GM19025 (cell line): ENCODE results near the gene ANXA1.

Source experiments
- ATAC-seq: cut with Tn5 transposase; IDR thresholded peaks from one replicate; pipeline ENCODE4 v1.9.1; 2021; ENCODE audit warnings: mild to moderate bottlenecking, low read depth, moderate library complexity; ENCODE audit not compliant: unreplicated experiment

Gene ANXA1, protein sequence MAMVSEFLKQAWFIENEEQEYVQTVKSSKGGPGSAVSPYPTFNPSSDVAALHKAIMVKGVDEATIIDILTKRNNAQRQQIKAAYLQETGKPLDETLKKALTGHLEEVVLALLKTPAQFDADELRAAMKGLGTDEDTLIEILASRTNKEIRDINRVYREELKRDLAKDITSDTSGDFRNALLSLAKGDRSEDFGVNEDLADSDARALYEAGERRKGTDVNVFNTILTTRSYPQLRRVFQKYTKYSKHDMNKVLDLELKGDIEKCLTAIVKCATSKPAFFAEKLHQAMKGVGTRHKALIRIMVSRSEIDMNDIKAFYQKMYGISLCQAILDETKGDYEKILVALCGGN

DNA sequence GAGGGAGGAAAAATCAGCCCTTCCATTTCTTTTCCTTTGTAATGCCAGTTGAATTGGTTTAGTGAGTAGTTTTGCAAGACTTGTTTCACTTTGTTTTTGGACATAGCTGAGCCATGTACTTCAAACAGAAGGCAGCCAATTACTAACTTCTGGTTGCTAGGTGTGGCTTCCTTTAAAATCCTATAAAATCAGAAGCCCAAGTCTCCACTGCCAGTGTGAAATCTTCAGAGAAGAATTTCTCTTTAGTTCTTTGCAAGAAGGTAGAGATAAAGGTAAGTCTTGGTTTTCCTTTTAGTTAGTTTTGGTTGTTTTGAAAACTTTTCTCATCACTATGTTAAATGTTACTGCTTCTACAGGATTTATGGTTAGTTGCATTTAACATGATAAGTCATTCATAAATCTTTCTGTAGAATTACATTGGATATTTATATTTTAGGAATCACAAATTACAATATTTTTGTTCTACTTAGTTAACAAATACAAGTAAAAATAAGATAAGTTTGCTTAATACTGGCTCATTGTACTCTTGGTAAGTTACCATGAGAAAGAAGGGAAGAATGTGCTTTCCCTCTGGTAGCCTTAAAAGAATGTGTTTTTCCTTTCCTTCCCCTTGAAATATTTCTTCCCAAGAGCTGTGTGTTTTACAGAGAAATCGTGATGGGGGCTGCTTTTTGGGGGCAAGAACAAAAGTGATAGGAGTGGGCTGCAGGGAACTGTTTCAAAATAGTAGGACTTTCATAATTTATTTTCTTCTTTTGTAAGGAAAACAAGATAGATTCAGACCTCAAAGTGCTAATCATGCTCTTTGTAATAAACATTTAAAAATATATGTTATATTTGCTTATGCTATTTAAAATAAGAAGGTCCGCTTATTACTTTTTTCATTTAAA lies at the start of gene ANXA1:
Gene ANXA1 (plus strand): TSS at position 213 of the 890 bp plus-strand sequence. CDS start 6,671 bp downstream, outside the sequence.
- no peak for ATAC-seq

DNA sequence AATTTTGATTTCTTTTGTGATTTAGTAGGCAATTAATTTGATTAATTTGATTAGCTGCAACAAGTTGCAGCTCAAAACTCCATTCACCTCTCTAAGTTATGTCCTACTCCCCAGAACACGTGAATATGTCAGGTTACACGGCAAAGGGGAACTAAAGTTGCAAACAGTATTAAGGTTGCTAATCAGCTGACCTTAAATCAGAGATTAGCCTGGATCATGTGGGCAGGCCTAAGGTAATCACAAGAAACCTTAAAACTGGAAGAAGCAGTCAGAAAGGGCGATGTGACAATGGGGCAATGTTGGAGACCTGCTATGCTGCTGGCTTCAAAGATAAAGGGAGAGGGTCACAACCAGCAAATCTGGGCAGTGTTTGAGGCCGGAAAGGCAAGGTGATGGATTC lies 47.3 kb upstream of the ANXA1 start:
- no peak for ATAC-seq

DNA sequence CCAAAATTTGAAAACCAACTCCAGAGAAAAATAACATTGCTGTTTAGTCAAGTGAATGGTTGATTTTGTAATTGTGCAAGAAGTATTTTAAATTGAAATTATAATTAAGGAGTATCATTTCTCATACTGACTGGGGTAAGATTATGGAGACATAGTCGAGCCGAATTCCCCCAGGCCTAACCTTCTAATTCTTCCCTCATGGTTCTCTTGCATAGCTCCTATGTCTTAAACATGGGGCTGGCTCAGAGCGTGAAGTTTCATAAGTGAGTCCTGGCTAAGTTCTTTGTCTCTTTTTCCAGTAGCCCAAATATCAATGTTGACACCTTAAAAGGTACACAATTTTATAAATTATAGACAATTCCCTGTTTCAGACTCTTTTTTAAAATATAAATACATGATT lies 46.7 kb upstream of the ANXA1 start:
- no peak for ATAC-seq

DNA sequence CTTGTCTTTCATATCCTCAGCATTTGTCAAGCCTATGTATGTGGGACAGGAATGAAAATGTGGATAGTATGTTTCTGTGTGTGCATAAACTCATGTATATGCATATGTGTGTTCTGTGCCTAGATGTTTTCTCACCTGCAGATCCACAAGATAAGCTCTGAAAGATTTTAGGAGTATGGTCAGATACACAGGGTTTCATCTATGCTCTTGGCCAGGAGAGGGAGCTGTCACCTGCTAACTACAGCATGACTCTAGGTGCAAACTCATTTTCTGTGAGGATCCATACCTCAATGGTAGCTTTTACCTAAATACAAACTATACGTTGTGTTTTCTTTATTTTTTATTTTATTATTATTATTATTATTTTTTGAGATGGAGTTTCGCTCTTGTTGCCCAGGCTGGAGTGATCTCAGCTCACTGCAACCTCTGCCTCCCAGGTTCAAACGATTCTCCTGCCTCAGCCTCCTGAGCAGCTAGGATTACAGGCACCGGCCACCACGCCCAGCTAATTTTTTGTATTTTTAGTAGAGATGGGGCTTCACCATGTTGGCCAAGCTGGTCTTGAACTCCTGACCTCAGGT lies 44.1 kb upstream of the ANXA1 start:
- ATAC-seq: peak; percentile 66

DNA sequence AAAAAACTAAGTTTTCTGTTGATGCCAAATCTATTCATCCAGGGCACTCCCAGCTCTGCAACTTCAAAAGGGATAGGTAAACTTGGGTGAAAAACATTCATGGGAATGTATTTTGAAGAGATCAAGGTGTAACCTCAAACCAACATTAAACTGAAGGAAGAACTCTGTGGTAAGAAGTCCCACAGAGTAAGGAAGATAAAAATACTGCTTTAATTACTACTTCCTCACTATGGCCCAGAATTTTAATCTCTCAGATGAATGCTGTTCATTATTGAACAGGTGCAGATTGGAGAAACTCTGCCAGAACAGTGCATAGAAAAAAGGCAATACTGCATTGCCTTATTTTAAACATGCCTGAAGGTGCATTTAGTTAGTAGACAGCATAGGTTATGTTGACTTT lies 37.6 kb upstream of the ANXA1 start:
- ATAC-seq: no peak

DNA sequence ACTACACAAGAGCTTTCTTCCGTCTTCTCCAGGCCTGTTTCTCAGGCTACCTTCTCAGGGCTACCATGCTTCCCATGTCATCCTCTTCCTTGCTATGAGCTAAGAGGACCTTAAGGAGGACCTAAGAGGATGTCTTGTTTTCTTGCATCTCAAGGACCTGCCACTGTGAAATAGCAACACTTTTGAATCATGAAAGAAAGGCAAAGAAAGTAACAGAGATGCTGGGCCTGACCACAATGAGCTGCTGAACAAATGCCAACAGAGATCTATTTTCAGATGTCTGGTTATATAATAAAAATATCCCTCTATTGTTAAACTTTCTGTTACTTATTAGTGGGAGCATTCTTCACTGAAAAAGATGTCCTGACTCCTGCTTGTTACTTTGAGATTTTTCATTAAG lies 36.7 kb upstream of the ANXA1 start:
- no peak for ATAC-seq

DNA sequence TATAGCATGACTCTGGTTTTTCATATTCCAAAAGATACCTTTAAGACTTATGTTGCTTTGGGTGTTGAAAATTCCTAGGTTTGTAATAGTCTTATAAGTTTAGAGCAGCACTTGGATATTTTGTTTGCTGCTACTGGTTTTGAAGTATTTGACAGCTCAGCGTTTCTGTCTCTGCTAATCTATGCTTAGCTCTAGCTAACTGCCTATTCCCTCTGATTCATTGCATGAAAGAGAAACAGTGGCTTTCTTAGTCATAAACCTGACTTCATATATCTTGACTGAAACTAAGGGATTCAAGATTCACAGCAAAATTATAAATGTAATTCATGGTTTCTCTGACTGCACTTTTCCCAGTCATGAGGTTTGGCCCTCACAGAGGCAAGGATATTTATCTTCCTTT lies 35.6 kb upstream of the ANXA1 start:
- no peak for ATAC-seq

DNA sequence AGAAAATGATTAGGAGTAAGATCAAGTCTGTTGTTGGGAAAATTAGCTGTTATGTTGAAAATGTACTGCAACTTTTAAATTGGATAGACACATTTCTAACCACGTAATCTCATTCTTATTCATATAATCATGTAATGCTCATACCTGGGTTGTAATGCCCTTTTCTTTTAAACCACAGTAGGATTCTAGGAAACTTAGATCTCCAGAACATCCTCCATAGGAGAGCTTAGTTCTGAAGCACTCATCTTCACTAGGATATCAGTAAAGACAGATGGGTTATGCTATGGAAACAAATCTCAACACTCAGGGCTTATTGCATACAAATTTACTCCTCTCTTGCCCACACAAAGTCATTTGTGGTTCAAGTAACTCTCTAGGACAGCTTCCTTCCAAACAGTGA lies 34.8 kb upstream of the ANXA1 start:
- no peak for ATAC-seq

DNA sequence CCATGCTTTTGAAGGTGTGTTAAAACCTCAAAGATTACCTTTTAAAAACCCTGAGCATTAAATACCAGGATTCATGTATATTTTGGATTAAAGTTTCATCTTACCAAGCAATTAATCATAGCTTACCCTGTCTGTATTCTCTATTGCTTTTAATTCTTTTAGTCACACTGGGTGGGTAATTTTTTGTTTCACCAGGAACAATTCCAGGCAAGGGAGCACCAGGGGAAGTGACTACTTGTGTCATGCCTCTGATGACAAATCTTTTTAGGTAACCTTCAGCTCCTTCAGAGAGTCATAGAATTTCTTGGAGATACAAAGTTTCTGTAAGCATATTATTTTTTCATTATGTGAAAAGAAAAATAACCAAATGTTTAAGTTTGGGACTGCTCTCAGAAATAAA lies 33.4 kb upstream of the ANXA1 start:
- ATAC-seq: no peak

DNA sequence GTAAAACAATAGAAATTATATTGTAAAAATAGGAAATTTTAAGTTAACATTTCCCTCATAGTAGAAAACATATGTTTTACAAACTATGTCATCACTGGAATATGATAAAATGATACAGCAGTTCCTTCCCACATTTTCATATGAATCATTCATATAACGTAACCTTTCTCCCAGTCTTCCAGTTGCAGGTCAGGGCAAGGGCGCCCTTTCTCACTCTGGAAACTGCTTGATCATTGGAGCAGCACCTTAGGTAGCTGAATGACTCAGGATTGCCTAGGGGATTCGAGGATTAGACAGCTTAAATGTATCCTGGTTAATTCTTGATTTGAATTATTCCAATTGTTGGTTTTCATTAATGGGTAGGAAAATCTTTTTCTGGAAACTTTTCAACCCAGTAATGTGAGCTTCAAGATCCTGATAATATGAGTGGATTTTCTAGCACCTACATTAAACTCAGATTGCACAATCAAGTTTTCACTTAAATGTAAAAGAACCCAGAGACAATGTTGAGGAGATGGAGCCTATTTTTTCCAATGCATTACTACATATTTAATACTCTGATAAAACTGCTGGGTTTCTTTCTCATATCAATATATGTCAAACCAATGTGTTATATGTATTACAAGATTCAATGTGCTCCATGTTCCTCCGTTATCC lies 32.6 kb upstream of the ANXA1 start:
- ATAC-seq: no peak

DNA sequence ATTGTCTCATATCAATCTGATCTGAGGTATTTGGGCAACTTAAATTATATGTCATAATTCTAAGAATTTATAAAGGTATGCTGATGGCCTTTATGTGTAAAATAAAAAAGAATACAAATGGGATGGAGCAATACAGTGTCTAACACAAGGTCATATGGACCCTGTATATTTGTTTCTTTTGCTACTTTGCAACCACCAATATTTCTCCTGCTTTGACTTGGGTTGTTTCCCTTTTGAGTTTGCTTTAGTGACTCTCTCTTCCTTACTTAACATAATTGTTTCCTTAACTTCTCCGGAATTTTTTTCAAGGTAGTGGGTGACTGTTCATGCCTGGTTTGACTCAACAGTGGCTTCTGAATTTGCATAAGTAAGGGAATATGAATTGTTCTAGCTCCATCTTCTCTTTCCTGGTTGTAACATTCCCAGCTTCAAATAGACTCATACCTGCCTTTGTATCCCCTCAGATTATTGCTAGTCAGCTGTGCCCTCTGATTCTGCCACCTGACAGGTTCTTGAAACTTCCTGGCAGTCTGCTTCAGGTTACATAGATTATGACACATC lies 30.2 kb upstream of the ANXA1 start:
- no peak for ATAC-seq

DNA sequence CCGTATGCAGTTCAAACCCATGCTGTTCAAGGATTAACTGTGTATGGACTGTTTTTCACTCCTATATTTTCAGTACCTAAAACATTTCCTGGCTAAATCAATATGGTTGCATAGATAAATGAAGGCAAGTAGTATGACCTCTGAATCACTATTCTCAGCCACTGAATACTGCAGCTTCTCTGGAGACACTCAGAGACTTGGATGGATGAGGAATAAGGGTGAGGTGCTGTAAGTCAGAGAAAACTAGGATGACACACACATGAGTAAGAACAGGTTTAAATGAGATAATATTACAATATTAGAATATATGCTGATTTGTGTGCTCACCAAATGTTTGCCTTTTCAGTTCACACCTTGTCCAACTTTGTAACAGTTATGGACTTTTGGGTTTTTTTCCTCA lies 26.0 kb upstream of the ANXA1 start:
- ATAC-seq: no peak

DNA sequence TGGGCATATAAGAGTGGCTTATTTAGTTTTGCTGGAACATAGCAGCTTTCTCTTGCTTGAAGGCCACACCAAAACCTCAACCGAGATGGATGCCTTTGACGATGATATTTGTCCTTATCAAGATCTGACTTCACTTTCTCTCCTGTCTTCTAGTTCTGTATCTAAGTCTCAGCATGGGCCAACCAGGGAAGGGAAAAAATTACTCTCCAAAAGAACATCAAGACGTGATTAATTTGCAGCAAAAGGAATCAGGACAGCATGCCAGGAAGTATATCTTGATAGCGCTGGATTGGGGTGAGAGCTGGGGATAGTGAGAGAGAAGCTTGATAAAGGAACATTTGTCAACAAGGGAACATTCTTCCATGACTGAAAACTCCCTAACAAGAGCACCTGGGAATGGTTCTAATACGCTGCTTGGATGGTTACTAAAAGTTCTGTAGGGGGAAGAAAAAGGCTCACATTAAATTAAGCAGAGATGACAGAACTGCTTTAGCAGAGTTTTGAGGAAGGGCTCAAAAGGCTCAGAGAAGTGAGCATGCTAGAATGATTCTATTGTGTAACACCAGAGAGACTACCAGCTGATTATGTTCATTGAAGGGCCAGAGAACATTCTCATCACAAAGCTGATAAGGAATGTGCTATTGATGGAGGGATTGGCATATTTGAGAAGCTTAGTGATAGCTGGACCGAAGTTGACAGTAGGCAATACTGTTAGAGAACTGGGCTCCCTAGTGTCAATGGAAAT lies 21.6 kb upstream of the ANXA1 start:
- ATAC-seq: no peak

DNA sequence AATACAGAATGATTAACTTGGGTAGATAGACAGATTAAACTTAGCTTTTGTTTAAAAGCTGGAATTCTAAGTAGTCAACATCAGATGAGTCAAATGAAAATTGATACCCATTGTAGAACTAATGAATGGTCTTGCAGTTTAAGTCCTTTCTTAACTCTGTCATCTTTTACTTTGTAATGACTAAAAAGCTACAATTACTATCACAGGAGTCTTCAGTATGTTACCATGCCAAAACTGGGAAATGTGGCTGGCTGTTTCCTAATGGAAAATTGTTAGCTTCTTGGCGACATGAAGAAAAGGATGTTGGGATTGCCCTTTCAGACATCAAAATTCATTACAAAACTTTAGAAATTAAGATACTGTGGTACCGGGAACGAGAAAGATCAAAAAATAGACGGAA lies 20.2 kb upstream of the ANXA1 start:
- ATAC-seq: no peak

DNA sequence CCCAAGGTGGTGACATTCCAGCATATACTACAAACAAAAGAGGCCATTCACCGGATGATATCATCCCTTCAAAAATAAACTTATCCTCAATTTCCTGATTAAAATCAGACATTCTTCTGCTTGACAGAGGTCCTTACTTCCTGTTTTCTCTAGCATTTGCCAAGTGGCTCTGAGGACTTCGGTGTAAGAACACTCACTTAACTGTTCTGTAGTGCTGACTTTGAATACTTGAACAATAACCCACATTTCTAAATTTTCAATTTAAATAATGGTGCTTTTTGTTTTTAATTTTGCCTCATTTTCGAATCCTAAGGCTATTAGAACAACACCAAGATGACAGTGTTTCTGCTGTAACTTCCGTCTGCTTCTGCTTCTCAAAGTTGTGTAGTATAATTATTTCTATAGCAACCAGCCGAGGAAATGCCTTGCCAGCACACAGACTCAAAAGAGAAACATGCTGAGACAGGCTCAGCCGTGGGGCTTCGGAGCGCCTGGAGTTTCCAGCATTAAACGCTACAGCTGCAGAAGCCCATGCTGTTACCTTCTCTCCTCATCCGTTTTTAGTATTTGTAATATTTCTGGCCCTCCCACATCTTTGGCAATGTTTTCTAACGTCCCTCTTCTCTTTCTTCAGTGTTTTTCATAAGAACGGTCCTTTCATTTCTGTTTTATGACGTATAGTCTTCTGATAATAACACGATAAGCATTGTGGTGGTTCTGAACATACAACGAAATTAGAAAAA lies 19.5 kb upstream of the ANXA1 start:
- peak; percentile 89 for ATAC-seq

DNA sequence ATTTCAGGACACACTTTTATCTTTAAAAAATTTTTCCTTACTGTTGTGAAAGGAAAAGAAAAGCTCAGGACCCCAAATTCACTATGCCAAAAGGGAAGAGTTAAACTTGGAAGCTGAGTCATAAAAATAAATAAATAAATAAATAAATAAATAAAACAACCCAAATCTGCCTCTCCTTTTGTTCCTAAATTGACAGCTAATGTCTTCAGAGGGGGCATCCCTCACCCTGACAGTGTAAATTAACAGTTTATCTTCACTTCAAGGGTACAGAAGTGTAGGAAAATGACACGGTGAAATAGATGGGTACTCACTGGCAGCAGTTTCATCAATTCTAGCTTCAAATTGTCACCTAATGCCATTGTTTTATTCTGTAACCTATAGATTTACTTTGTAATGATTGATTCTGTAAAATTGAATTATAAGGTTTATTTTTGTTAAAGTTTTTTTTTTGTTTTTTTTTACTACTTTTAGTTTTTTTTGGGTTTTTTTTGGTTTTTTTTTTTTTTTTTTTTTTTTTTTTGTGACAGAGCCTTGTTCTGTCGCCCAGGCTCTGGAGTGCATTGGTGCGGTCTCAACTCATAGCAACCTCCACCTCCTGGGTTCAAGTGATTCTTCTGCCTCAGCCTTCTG lies 18.5 kb upstream of the ANXA1 start:
- ATAC-seq: no peak

DNA sequence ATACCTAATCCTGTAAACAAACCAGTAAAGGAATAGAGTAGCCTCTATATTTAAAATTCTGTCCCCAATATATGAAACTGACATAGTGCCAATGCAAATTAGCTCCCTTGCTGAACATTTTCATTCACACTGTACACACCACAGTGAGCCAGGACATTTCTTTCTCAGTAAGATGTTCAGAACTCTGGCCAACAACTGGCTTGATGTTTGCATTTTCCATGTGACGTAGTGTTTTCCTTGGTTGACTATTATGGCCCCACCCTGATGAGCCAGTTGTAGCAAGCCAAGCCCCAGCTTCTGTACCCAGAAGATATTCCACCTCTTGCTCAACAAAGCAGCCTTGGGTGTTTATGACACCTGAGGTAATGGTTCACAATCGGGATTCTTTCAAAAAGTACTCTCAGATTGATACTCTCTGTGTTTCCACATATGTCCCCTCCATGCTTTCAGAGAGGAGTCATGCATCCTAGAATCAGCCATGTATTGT lies 17.7 kb upstream of the ANXA1 start:
- ATAC-seq: no peak

DNA sequence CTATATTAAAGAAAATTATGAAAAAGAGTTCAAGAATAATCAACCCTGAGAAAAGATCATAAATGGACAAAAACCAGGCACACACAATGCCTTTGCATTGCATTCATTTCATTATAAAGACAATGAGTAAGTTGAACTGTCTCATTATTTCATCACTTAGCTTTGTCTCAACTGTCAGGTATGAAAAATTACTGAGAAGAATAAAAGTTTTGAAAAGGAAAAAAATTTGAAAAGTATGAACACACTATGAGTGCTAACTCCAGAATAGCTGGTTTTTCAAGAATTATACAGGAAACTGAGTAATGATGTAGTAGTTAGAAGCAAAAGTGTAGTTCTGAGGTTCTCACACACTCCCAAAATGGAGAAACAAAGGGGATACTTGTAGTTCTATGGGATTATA lies 16.3 kb upstream of the ANXA1 start:
- ATAC-seq: no peak
